Measurements from ENCODE around the gene GSTO1. TPM values are rescaled to one million over a fixed set of nuclear protein-coding genes. Genes with fewer than 3 reads are reported as not detected.

The GSTO1 gene
- total and polyA plus RNA-seq, 2 of the 13 experiments (the other 11 are each of a cell fraction or from before 2014, with no cell fraction given) = 228 to 300 TPM

DNA sequence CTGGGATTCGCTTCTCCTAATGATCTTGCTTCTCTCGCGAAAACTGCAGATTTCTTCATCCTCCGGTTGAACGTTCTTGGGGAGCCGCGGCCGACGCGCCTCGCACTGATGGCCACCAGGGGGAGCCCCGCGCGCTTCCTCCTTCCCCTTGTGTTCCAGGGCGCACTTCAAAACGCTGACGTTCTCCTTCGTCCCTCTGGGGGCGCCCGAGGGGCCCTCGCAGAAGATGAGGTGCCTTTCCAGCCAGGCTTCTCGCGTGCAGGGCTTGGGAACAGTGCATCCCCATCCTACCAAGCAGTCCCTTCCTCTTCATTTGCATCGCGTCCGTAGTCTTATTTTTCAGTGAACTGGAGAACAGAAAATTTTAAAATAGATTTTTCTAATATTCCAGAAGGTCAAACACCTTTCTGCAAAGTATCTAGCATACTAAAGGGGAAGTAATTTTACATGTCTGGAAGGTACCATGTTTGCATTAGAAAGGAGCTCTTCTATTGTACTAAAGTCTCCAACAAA, 36.8 kb downstream of the GSTO1 start (continued):
- no peak for TF ChIP-seq ZFP62 (CRISPR knock-in tag; IDR thresholded peaks at IDR 0.05)
- TF ChIP-seq SRSF1 (optimal IDR thresholded peaks at IDR 0.05; ENCODE audit: low read depth, low read length) = no peak
- peak; percentile 41; the same call in 1 of the 2 replicates for TF ChIP-seq KDM5B (CRISPR knock-in tag; IDR thresholded peaks at IDR 0.05; ENCODE audit: borderline replicate concordance)
- no peak for TF ChIP-seq NFRKB (IDR thresholded peaks at IDR 0.05)
- TF ChIP-seq FOXP4 (CRISPR knock-in tag; IDR thresholded peaks at IDR 0.05) = peak; percentile 57
- peak; percentile 42; the same call in 1 of the 2 replicates for TF ChIP-seq MYC (CRISPR knock-in tag; IDR thresholded peaks at IDR 0.05; ENCODE audit: borderline replicate concordance)
- TF ChIP-seq MIXL1 (CRISPR knock-in tag; IDR thresholded peaks at IDR 0.05) = 0 out of 2 replicates have a peak, but pooled peaks have one; percentile 37
- TF ChIP-seq SP4 (CRISPR knock-in tag; IDR thresholded peaks at IDR 0.05) = peak; percentile 49; the same call in 1 of the 2 replicates
- TF ChIP-seq, protein P1, sequence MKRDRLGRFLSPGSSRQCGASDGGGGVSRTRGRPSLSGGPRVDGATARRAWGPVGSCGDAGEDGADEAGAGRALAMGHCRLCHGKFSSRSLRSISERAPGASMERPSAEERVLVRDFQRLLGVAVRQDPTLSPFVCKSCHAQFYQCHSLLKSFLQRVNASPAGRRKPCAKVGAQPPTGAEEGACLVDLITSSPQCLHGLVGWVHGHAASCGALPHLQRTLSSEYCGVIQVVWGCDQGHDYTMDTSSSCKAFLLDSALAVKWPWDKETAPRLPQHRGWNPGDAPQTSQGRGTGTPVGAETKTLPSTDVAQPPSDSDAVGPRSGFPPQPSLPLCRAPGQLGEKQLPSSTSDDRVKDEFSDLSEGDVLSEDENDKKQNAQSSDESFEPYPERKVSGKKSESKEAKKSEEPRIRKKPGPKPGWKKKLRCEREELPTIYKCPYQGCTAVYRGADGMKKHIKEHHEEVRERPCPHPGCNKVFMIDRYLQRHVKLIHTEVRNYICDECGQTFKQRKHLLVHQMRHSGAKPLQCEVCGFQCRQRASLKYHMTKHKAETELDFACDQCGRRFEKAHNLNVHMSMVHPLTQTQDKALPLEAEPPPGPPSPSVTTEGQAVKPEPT (CRISPR knock-in tag; IDR thresholded peaks at IDR 0.05; ENCODE audit: low read depth) = peak; percentile 67; the same call in 1 of the 2 replicates
- peak; percentile 58 for TF ChIP-seq ELF1 (CRISPR knock-in tag; IDR thresholded peaks at IDR 0.05)
- 0 out of 2 replicates have a peak, but pooled peaks have one; percentile 60 for TF ChIP-seq RXRA (CRISPR knock-in tag; IDR thresholded peaks at IDR 0.05)
- TF ChIP-seq MXI1 (IDR thresholded peaks at IDR 0.05; ENCODE audit: borderline replicate concordance, low read depth, low read length) = peak; percentile 27; the same call in 1 of the 3 replicates
- TF ChIP-seq ZBED4 (CRISPR knock-in tag; IDR thresholded peaks at IDR 0.05; ENCODE audit: borderline replicate concordance) = peak; percentile 43; the same call in 1 of the 2 replicates
- TF ChIP-seq U2AF1 (optimal IDR thresholded peaks at IDR 0.05; ENCODE audit: low read depth, low read length) = peak; percentile 55
- TF ChIP-seq ETS1 (CRISPR knock-in tag; IDR thresholded peaks at IDR 0.05) = no peak
- peak; percentile 60; the same call in 1 of the 2 replicates for TF ChIP-seq ATF2 (CRISPR knock-in tag; IDR thresholded peaks at IDR 0.05)
- TF ChIP-seq RAD21 (CRISPR knock-in tag; IDR thresholded peaks at IDR 0.05) = peak; percentile 89
- peak; percentile 15; the same call in 1 of the 2 replicates for TF ChIP-seq GATAD1 (CRISPR knock-in tag; IDR thresholded peaks at IDR 0.05)
- peak; percentile 61; the same call in 1 of the 2 replicates for TF ChIP-seq HDAC2 (CRISPR knock-in tag; IDR thresholded peaks at IDR 0.05)
- TF ChIP-seq NFIB (CRISPR knock-in tag; IDR thresholded peaks at IDR 0.05; ENCODE audit: borderline replicate concordance) = no peak

Data from HepG2 (cell line).